ENCODE results near the gene RBM28.

Gene RBM28

GRCh38 chr7:128253701-128254100, 90.0 kb downstream of the RBM28 start:
- no peak for DNase-seq

GRCh38 chr7:128251337-128251736, 92.4 kb downstream of the RBM28 start:
- DNase-seq: no peak

Data from DMS79 treated with DMSO at 0.1 percent for 48 hours (cell line).